Osteoblast (primary cell): ENCODE measurements around the gene IGFBP7. TPM values are rescaled to one million over a fixed set of nuclear protein-coding genes. Genes with fewer than 3 reads are reported as not detected.

Experiments used
- DNase-seq: peaks from one replicate; pipeline ENCODE4 v3.0.0; 2011; ENCODE audit warnings: low spot score, mixed read lengths; ENCODE audit not compliant: insufficient read length; ENCODE audit errors: missing footprints
- H2AFZ ChIP-seq: 2 replicates; pipeline ENCODE4 v1.6.0; 2011; ENCODE audit warnings: mild to moderate bottlenecking, low read length
- H3K27ac ChIP-seq: 2 replicates; pipeline ENCODE4 v1.5.1; 2011; ENCODE audit warnings: mild to moderate bottlenecking, low read depth, low read length, moderate library complexity
- H3K27me3 ChIP-seq: 2 replicates; pipeline ENCODE4 v1.6.0; 2012; ENCODE audit warnings: mild to moderate bottlenecking, control low read depth, inconsistent platforms, low read length, moderate library complexity; ENCODE audit not compliant: insufficient read depth
- H3K36me3 ChIP-seq: 2 replicates; pipeline ENCODE4 v1.5.1; 2011; ENCODE audit warnings: mild to moderate bottlenecking, low read length, control low read depth, moderate library complexity; ENCODE audit not compliant: insufficient read depth
- H3K4me1 ChIP-seq: 2 replicates; pipeline ENCODE4 v1.5.1; 2011; ENCODE audit warnings: mild to moderate bottlenecking, low read length, control low read depth, moderate library complexity; ENCODE audit not compliant: insufficient read depth
- H3K4me2 ChIP-seq: 2 replicates; pipeline ENCODE4 v1.6.0; 2011; ENCODE audit warnings: mild to moderate bottlenecking, low read length; ENCODE audit not compliant: insufficient read depth
- H3K4me3 ChIP-seq: fragments of 200-600 bp; sonication (generic); 3 replicates; pipeline ENCODE4 v1.5.1; 2012; ENCODE audit warnings: mild to moderate bottlenecking, low read length, inconsistent platforms; ENCODE audit not compliant: insufficient read depth
- H3K79me2 ChIP-seq: 2 replicates; pipeline ENCODE4 v1.6.0; 2012; ENCODE audit warnings: mild to moderate bottlenecking, low read length, control low read depth, inconsistent platforms; ENCODE audit not compliant: insufficient read depth
- H3K9me3 ChIP-seq: 2 replicates; pipeline ENCODE4 v1.5.1; 2011; ENCODE audit warnings: low read depth, low read length, control low read depth
- H4K20me1 ChIP-seq: 2 replicates; pipeline ENCODE4 v1.6.0; 2012; ENCODE audit warnings: mild to moderate bottlenecking, low read length, control low read depth; ENCODE audit not compliant: insufficient read depth
- CTCF ChIP-seq: IDR thresholded peaks from 2 replicates; pipeline ENCODE4 v1.5.1; 2011; ENCODE audit warnings: mild to moderate bottlenecking, low read depth, low read length, moderate library complexity; ENCODE audit errors: extremely low read depth
- total RNA-seq: library from RNA; depleted of rRNA; stranded (reverse); fragments of >200 nt; gene quantifications from 2 replicates; pipeline ENCODE4 v1.2.3, GENCODE V29; 2012

The IGFBP7 gene
- total RNA-seq, 1 donor: 715 TPM

- Histone ChIP-seq H3K4me3 (no peak overlapping the region), H3K36me3 (peaks cover 42% of the 10 kb centered on the region), H3K27me3 (no peaks in the 10 kb centered on the region), H3K79me2 (peaks cover 92% of the 10 kb centered on the region), H3K4me2 (peak overlapping the region; percentile 58), H3K9me3 (no peaks in the 10 kb centered on the region), H3K27ac (peak overlapping the region; percentile 83), H4K20me1 (peaks cover 8% of the 10 kb centered on the region), H3K4me1 (peaks cover 92% of the 10 kb centered on the region), H2AFZ (no peak overlapping the region)
- TF ChIP-seq CTCF: no peak
- DNase-seq: peak; percentile 82
Measured at GRCh38 chr4:57102050-57102624, 8.0 kb downstream of the IGFBP7 start.

- no peaks in the 10 kb centered on the region for H3K9me3 ChIP-seq
- peaks cover 92% of the 10 kb centered on the region for H3K79me2 ChIP-seq
- peak overlapping the region; percentile 6 for H3K4me2 ChIP-seq
Measured at GRCh38 chr4:57100979-57101651, 9.1 kb downstream of the IGFBP7 start.

DNA sequence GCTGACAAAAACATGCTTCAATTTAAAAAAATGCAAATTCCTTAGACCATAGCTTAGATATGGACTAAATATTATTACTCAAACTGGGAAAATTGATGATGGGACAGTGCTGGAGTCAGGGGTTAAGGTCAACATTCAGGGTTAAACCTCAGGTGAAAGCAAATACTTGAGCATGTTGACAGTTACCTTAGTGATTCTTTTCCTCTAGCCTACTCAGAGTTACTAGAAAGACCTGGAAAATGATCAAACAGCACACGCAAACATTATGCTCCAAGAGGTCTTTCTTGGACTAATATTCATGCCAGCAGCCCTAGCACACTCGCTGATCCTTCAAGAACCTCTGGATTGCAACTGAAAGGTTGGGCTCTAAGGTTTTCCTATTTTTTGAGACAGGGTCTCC, 10.8 kb downstream of the IGFBP7 start:
- H3K27ac ChIP-seq: peak overlapping the region; percentile 83
- H3K36me3 ChIP-seq: peaks cover 36% of the 10 kb centered on the region
- H4K20me1 ChIP-seq: peaks cover 3% of the 10 kb centered on the region
- H3K4me1 ChIP-seq: peaks cover 98% of the 10 kb centered on the region
- DNase-seq: no peak
- TF ChIP-seq CTCF: no peak
- H3K9me3 ChIP-seq: no peaks in the 10 kb centered on the region
- H3K79me2 ChIP-seq: peaks cover 93% of the 10 kb centered on the region
- no peak overlapping the region for H2AFZ ChIP-seq
- no peak overlapping the region for H3K4me3 ChIP-seq
- peak overlapping the region; percentile 21 for H3K4me2 ChIP-seq
- no peaks in the 10 kb centered on the region for H3K27me3 ChIP-seq

More at GRCh38 chr4:57100979-57101651, 9.1 kb downstream of the IGFBP7 start:
- TF ChIP-seq CTCF: no peak
- H3K4me3 ChIP-seq: no peak overlapping the region
- no peak for DNase-seq
- H2AFZ ChIP-seq: no peak overlapping the region
- H3K27me3 ChIP-seq: no peaks in the 10 kb centered on the region
- H3K4me1 ChIP-seq: peaks cover 95% of the 10 kb centered on the region
- H3K36me3 ChIP-seq: peaks cover 39% of the 10 kb centered on the region
- H4K20me1 ChIP-seq: peaks cover 5% of the 10 kb centered on the region
- H3K27ac ChIP-seq: peak overlapping the region; percentile 83

DNA sequence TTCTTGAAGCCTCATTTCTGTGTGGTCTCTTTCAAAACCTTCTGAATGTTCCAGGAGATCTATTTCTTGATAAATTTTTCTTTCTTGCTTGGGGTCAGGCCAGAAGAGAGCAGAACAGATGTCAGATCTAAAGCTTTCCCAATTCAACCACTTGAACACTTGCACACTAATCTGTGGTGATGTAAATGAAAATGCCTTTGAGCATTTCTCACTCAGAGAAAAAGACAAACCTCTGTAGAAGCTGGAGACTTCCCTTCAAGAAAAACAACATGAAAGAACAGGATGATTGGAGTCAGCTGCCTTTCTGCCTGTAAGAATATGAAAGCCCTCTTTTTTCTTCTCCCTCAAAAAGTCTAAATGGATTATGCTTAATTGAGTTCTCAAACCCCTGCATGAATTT, 11.2 kb downstream of the IGFBP7 start:
- peaks cover 98% of the 10 kb centered on the region for H3K4me1 ChIP-seq
- peaks cover 93% of the 10 kb centered on the region for H3K79me2 ChIP-seq
- no peak overlapping the region for H3K4me3 ChIP-seq

More for the DNA sequence above, 11.2 kb downstream of the IGFBP7 start:
- Histone ChIP-seq H3K27ac (peak overlapping the region; percentile 83), H3K27me3 (no peaks in the 10 kb centered on the region), H3K4me2 (peak overlapping the region; percentile 15), H2AFZ (no peak overlapping the region), H3K9me3 (no peaks in the 10 kb centered on the region), H3K36me3 (peaks cover 36% of the 10 kb centered on the region), H4K20me1 (peaks cover 3% of the 10 kb centered on the region)
- no peak for TF ChIP-seq CTCF
- DNase-seq: no peak
